Skeletal muscle tissue (tissue), 4 donors: ENCODE results near the gene SLC25A47. TPM values are rescaled to one million over a fixed set of nuclear protein-coding genes. Genes with fewer than 3 reads are reported as not detected.
A peak's percentile ranks its signal among the peaks of the same experiment; 100 is the strongest.
"Not testable (repeated sequence)": the region's sequence is repeated elsewhere in the genome, so short reads cannot be mapped to it uniquely, and the experiment has no call there.

Experiments used
- H3K27ac ChIP-seq: one replicate; pipeline ENCODE4 v1.7.0; 2013; ENCODE audit warnings: mild to moderate bottlenecking, low read depth, low read length, inconsistent platforms
- H3K27me3 ChIP-seq, 3 donors: one replicate each; pipeline ENCODE4 v1.7.0; 2013; ENCODE audit warnings: low read length in 3 of 3; ENCODE audit not compliant: control insufficient read depth in 3 of 3, insufficient read depth in 3 of 3
- H3K36me3 ChIP-seq, 3 donors: one replicate each; pipeline ENCODE4 v1.7.0; 2013; ENCODE audit warnings: low read length in 3 of 3; ENCODE audit not compliant: control insufficient read depth in 3 of 3, insufficient read depth in 3 of 3
- H3K4me1 ChIP-seq, 3 donors: one replicate each; pipeline ENCODE4 v1.7.0; 2013; ENCODE audit warnings: low read length in 3 of 3, mild to moderate bottlenecking in 3 of 3; ENCODE audit not compliant: control insufficient read depth in 3 of 3, insufficient read depth in 3 of 3
- H3K4me3 ChIP-seq, 3 donors: one replicate each; pipeline ENCODE4 v1.7.0; 2013; ENCODE audit warnings: low read length in 3 of 3
- H3K9ac ChIP-seq, 3 donors: one replicate each; pipeline ENCODE4 v1.7.0; 2013; ENCODE audit warnings: low read length in 3 of 3, mild to moderate bottlenecking in 3 of 3, moderate library complexity in 2 of 3, low read depth in 1 of 3
- H3K9me3 ChIP-seq, 3 donors: one replicate each; pipeline ENCODE4 v1.7.0; 2013; ENCODE audit warnings: low read length in 3 of 3; ENCODE audit not compliant: control insufficient read depth in 3 of 3
- total RNA-seq: library from RNA; depleted of rRNA; stranded (reverse); fragments of >200 nt; gene quantifications from one replicate; pipeline ENCODE4 v1.2.3, GENCODE V29; 2014
- donor health status: Osteomylitis.

Gene SLC25A47
- total RNA-seq, 1 donor from 2014 or later = 0.52 TPM

DNA sequence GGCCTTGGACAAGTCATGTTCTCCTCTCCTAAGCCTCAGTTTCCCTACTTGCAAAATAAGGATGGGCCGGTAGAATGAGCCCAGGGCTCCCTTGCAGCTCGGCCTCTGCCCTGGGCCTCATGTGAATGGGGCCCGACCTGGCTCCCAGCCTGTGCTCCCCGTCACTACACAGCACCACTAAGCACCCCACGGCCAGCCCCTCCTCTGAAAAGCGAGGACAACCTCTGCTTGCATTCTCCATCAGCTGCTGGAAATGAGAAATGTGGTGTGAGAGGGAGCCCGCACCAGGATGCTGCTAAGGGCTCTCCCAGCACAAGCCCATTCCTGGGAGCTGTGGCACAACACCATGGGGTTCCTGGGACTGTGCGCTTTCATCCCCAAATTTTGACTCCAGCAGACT lies 10.2 kb downstream of the SLC25A47 start:
- Histone ChIP-seq H3K36me3 (peaks cover 21 to 24% (median 22%) of the 10 kb centered on the region in 3 donors), H3K27ac (no peak overlapping the region), H3K27me3 (no peaks in the 10 kb centered on the region), H3K9me3 (no peaks in the 10 kb centered on the region), H3K4me1 (no peaks in the 10 kb centered on the region), H3K9ac (no peak overlapping the region), H3K4me3 (no peak overlapping the region)

- Histone ChIP-seq H3K4me3 (no peak overlapping the region), H3K27me3 (no peaks in the 10 kb centered on the region), H3K27ac (no peak overlapping the region), H3K9ac (no peak overlapping the region), H3K36me3 (peaks cover 21 to 24% (median 22%) of the 10 kb centered on the region in 3 donors), H3K9me3 (no peaks in the 10 kb centered on the region), H3K4me1 (no peaks in the 10 kb centered on the region)
Observed at GRCh38 chr14:100333827-100334226, 10.7 kb downstream of the SLC25A47 start.

GRCh38 chr14:100334904-100335303 lies 11.8 kb downstream of the SLC25A47 start:
- H3K4me3 ChIP-seq = no peak overlapping the region
- H3K27ac ChIP-seq = no peak overlapping the region
- H3K27me3 ChIP-seq = no peaks in the 10 kb centered on the region
- no peaks in the 10 kb centered on the region for H3K4me1 ChIP-seq
- H3K36me3 ChIP-seq = peaks cover 23 to 28% (median 24%) of the 10 kb centered on the region in 3 donors
- no peak overlapping the region for H3K9ac ChIP-seq
- no peaks in the 10 kb centered on the region for H3K9me3 ChIP-seq

- Histone ChIP-seq H3K9me3 (no peaks in the 10 kb centered on the region), H3K4me1 (peaks cover 3 to 15% (median 11%) of the 10 kb centered on the region in 3 donors), H3K27me3 (no peaks in the 10 kb centered on the region), H3K4me3 (no peak overlapping the region), H3K9ac (no peak overlapping the region), H3K36me3 (peaks cover 27 to 30% (median 28%) of the 10 kb centered on the region in 3 donors), H3K27ac (no peak overlapping the region)
Observed at GRCh38 chr14:100336618-100337530, 13.7 kb downstream of the SLC25A47 start.

DNA sequence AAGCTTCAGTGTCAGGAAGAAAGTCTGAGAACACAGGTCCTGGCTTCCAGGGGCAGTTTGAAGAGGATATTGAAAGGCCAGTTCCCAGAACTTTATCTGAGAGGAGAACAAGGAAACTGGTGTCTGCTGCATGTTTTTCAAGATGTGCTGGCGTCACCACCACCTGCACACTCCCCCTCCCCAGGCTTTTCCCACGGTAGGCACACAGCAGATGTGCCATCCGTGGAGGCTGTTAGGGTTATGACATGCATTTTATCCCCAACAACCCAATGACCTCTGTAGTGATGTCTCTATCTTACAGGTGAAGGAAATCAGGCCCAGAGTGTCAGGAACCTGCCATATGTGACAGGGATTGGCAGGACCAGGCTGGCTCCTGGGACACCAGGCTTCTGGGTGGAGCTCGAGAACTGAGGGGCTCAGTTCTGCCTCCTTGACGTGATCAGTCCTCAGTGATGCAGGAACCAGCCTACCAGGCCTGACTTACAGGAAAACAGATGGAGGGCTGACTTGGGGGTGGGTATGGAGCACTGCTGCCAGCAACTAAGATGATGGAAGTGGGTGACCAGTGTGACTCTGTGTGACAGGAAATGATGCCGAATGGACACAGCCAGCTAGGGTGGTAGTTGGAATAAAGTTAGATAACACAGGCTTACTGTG lies 16.8 kb downstream of the SLC25A47 start:
- Histone ChIP-seq H3K9me3 (no peaks in the 10 kb centered on the region), H3K4me3 (no peak overlapping the region), H3K9ac (no peak overlapping the region), H3K27ac (no peak overlapping the region), H3K27me3 (no peaks in the 10 kb centered on the region), H3K36me3 (peaks cover 19 to 25% (median 19%) of the 10 kb centered on the region in 3 donors), H3K4me1 (peaks cover 7 to 20% (median 16%) of the 10 kb centered on the region in 3 donors)

DNA sequence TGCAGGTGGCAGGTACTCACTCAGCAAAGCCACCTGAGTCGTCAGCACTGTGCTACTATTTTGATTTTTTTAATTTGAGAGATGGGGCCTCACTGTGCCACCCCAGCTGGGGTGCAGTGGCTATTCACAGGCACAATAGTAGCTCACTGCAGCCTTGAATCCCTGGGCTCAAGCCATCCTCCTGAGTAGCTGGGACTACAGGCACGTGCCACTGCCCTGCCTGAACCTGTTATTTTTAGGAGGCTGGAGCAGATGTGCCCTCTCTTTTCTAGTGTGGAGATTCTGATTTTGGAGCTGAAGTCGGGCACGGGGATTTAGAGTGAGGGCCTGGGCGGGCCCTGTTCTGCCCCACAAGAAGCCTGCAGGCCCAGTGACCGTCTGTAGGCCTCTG lies 17.3 kb downstream of the SLC25A47 start:
- Histone ChIP-seq H3K27ac (peak overlapping the region; percentile 73), H3K36me3 (peaks cover 16 to 25% (median 17%) of the 10 kb centered on the region in 3 donors), H3K4me3 (no peak overlapping the region), H3K27me3 (no peaks in the 10 kb centered on the region), H3K9ac (peak overlapping the region in 1 of 3 donors; percentile 25), H3K4me1 (peaks cover 7 to 20% (median 16%) of the 10 kb centered on the region in 3 donors), H3K9me3 (no peaks in the 10 kb centered on the region)

GRCh38 chr14:100341301-100342031 lies 18.3 kb downstream of the SLC25A47 start:
- peak overlapping the region; percentile 73 for H3K27ac ChIP-seq
- no peaks in the 10 kb centered on the region for H3K9me3 ChIP-seq
- no peak overlapping the region for H3K4me3 ChIP-seq
- H3K36me3 ChIP-seq = peaks cover 17 to 30% (median 26%) of the 10 kb centered on the region in 3 donors
- H3K9ac ChIP-seq = peak overlapping the region; percentile 1 to 27 (median 26)
- peaks cover 7 to 20% (median 16%) of the 10 kb centered on the region in 3 donors for H3K4me1 ChIP-seq
- no peaks in the 10 kb centered on the region for H3K27me3 ChIP-seq

GRCh38 chr14:100342195-100342594 lies 19.1 kb downstream of the SLC25A47 start:
- Histone ChIP-seq H3K9ac (no peak overlapping the region), H3K36me3 (peaks cover 17 to 31% (median 25%) of the 10 kb centered on the region in 3 donors), H3K27me3 (no peaks in the 10 kb centered on the region), H3K4me3 (no peak overlapping the region), H3K4me1 (peaks cover 7 to 20% (median 16%) of the 10 kb centered on the region in 3 donors), H3K27ac (peak overlapping the region; percentile 73), H3K9me3 (no peaks in the 10 kb centered on the region)

- H3K9ac ChIP-seq, H3K4me3 ChIP-seq, H3K27ac ChIP-seq, H3K9me3 ChIP-seq, H3K27me3 ChIP-seq: not testable (repeated sequence)
- H3K4me1 ChIP-seq = peaks cover 7 to 20% (median 16%) of the 10 kb centered on the region in 3 donors
- H3K36me3 ChIP-seq = peaks cover 15 to 28% (median 25%) of the 10 kb centered on the region in 3 donors
Observed at GRCh38 chr14:100342826-100343225, 19.7 kb downstream of the SLC25A47 start.
